Activated naive CD8-positive, alpha-beta T cell treated with anti-CD3 and anti-CD28 coated beads, Interleukin-2, amount 10 ng/mL, durations not matched to agents 7 days and 5 days (primary cell): Measurements from ENCODE around the gene METAP1D. TPM values are rescaled to one million over a fixed set of nuclear protein-coding genes. Genes with fewer than 3 reads are reported as not detected.

Experiments used
- ATAC-seq: fragments of 150-1000 bp; cut with Tn5 transposase; one replicate; pipeline ENCODE4 v1.10.0; 2021; ENCODE audit warnings: low read depth, moderate library complexity
- POLR2A ChIA-PET: fragments of 350-600 bp; sonication (Branson Sonifier 250); formaldehyde crosslinking; loops from one replicate; lab custom pipeline; 2021; ENCODE audit warnings: antibody characterized with exemption; lab: Charles Lee
- DNase-seq: peaks from one replicate; pipeline ENCODE4 v3.0.0; 2021
- H3K27ac Mint-ChIP-seq: one replicate; pipeline ENCODE4 v1.8.0; 2022; ENCODE audit warnings: mild to moderate bottlenecking, mixed read lengths
- H3K27me3 Mint-ChIP-seq: one replicate; pipeline ENCODE4 v1.8.0; 2022; ENCODE audit warnings: mild to moderate bottlenecking, moderate library complexity, mixed read lengths
- H3K36me3 Mint-ChIP-seq: one replicate; pipeline ENCODE4 v1.8.0; 2021; ENCODE audit warnings: mild to moderate bottlenecking, mixed read lengths
- H3K4me1 Mint-ChIP-seq: one replicate; pipeline ENCODE4 v1.8.0; 2021; ENCODE audit warnings: mixed read lengths
- H3K4me3 Mint-ChIP-seq: one replicate; pipeline ENCODE4 v1.8.0; 2022; ENCODE audit warnings: mild to moderate bottlenecking, moderate library complexity, mixed read lengths
- H3K9me3 Mint-ChIP-seq: one replicate; pipeline ENCODE4 v1.8.0; 2021; ENCODE audit warnings: mixed read lengths
- total RNA-seq, 2 experiments: library from RNA; stranded (reverse); gene quantifications; one replicate each; pipeline ENCODE4 v1.2.3, GENCODE V29; 2021

The METAP1D gene
- total RNA-seq, 2 experiments from 2014 or later = 4.5 to 5.6 TPM

DNA sequence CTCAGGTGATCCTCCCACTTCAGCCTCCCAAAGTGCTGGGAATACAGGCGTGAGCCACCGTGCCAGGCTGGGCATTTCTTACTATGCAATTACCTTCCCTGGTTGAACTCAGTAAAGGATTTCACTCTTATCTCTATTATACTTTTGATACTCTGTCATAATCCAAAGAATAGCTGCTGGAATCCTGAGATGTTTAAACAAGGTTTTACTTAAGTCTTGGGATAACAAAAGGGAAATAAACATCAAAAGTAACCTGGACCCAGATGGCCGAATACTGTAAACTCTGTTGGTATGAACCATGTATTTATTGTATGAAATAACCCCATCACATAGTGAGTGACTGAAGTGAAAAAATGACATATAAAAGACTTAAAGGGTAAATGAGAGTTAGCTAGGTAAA lies 114.8 kb downstream of the METAP1D start:
- no peak for ATAC-seq
- DNase-seq = no peak
- Mint-ChIP-seq H3K4me3 (no peak overlapping the region), H3K36me3 (no peaks in the 10 kb centered on the region), H3K4me1 (no peaks in the 10 kb centered on the region), H3K27ac (no peak overlapping the region), H3K9me3 (no peaks in the 10 kb centered on the region), H3K27me3 (peaks cover 28% of the 10 kb centered on the region)
- POLR2A ChIA-PET = no interaction called here

DNA sequence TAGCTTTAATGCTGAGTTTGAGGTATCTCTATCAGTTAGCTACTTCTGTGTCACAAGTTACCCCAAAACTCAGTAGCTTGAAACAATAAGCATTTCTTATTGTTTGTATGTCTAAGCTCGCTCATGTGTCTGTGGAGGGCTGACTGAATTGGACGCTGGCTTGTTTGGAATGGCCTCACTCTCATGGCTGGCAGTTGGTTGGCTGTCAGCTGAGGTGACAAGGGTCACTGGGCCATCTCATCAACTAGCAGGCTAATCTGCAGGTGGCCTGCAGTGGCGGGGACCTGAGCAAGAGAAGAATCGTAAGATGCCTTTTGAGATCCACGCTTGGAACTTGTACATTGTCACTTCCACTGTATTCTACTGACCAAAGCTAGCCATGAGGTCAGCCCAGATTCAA lies 116.4 kb downstream of the METAP1D start:
- POLR2A ChIA-PET = interaction anchor here (1.1 kb wide), 1 partner anchor 330 kb away, joined by 3 read pairs; no protein-coding TSS in a partner anchor
- H3K4me1 Mint-ChIP-seq = no peaks in the 10 kb centered on the region
- H3K36me3 Mint-ChIP-seq = no peaks in the 10 kb centered on the region
- H3K27me3 Mint-ChIP-seq = peaks cover 28% of the 10 kb centered on the region
- H3K9me3 Mint-ChIP-seq = no peaks in the 10 kb centered on the region
- no peak overlapping the region for H3K4me3 Mint-ChIP-seq
- H3K27ac Mint-ChIP-seq = no peak overlapping the region
- no peak for ATAC-seq
- no peak for DNase-seq

DNA sequence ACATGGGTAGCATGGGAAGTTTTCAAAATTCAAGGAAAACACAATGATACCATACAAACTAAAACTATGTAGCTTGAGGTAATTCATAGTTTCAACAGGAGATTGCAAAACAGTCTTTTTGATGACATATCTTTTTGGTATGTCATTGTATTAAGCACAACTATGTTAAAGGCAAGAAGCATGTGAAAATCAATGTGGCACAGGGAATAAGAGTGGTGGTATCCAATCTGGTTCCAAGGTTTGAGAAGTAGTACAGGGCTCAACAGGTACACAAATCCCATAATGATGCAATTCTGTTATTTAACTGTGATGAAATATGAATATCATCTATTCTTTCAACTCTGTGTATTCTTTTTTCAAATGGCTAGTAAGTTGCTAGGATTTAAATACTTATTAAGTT lies 119.3 kb downstream of the METAP1D start:
- DNase-seq = no peak
- no peaks in the 10 kb centered on the region for H3K9me3 Mint-ChIP-seq
- no peak for ATAC-seq
- H3K36me3 Mint-ChIP-seq = no peaks in the 10 kb centered on the region
- no peaks in the 10 kb centered on the region for H3K4me1 Mint-ChIP-seq
- no peak overlapping the region for H3K4me3 Mint-ChIP-seq
- POLR2A ChIA-PET = no interaction called here
- H3K27ac Mint-ChIP-seq = no peak overlapping the region
- H3K27me3 Mint-ChIP-seq = peaks cover 26% of the 10 kb centered on the region

DNA sequence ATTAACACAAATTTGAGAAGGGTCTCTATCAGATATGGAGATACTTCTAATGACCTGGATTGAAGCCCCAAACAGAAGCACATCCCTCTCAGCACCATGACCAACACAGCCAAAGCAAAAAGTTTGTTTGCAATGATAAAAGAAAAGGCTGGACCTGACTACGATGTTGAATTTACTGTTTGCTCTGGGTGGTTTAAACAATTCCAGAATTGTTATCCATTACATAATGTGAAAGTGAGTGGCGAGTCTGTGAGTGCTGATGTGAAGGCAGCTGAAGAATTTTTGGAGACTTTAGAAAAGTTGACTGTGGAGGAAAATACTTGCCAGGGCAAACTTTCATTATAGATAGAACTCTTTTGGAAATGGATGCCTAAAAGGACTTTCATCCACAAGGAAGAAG lies 120.4 kb downstream of the METAP1D start:
- no peak overlapping the region for H3K4me3 Mint-ChIP-seq
- H3K4me1 Mint-ChIP-seq = no peaks in the 10 kb centered on the region
- ATAC-seq (no peak), DNase-seq (no peak)
- H3K9me3 Mint-ChIP-seq = no peaks in the 10 kb centered on the region
- no peak overlapping the region for H3K27ac Mint-ChIP-seq
- peaks cover 21% of the 10 kb centered on the region for H3K27me3 Mint-ChIP-seq
- POLR2A ChIA-PET = no interaction called here
- no peaks in the 10 kb centered on the region for H3K36me3 Mint-ChIP-seq

DNA sequence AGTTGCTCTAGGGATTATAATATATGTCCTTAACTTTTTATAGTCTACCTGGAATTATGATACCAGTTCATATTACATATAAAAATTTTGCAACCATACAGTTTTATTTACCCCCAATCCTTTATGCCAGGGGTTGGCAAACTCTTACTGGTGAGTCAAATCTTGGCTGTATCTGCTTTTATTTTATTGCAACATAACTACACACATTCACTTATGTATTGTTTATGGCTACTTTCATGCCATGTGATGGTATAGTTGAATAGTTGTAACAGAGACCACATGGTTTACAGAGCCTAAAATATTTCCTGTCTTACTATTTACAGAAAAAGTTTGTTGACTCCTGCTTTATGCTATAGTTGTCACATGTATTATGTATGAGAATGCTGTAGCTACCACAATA lies 128.7 kb downstream of the METAP1D start:
- POLR2A ChIA-PET = interaction anchor here (0.6 kb wide), 1 partner anchor 16 kb away, joined by 3 read pairs; no protein-coding TSS in a partner anchor
- no peaks in the 10 kb centered on the region for H3K9me3 Mint-ChIP-seq
- H3K27ac Mint-ChIP-seq = no peak overlapping the region
- H3K4me1 Mint-ChIP-seq = no peaks in the 10 kb centered on the region
- H3K27me3 Mint-ChIP-seq = peaks cover 10% of the 10 kb centered on the region
- no peak overlapping the region for H3K4me3 Mint-ChIP-seq
- DNase-seq = no peak
- no peak for ATAC-seq
- no peaks in the 10 kb centered on the region for H3K36me3 Mint-ChIP-seq

DNA sequence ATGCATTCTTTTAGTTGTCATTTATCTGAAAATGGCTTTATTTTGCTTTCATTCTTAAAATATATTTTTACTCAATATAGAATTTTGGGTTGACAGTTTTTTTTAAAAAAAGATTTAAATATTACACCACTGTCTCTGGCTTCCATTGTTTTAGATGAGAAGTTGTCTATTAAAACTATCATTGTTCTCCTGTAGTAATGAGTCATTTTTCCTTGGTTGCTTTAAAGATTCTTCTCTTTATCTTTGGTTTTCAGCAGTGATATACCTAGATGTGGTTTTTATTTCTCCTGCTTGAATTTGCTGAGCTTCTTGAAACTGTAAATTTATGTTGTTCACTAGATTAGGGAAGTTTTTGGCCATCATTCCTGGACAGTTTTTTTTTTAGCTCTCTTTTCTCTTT lies 129.7 kb downstream of the METAP1D start:
- DNase-seq = no peak
- Mint-ChIP-seq H3K9me3 (no peaks in the 10 kb centered on the region), H3K36me3 (no peaks in the 10 kb centered on the region), H3K27ac (no peak overlapping the region), H3K4me1 (no peaks in the 10 kb centered on the region), H3K27me3 (peaks cover 18% of the 10 kb centered on the region), H3K4me3 (no peak overlapping the region)
- POLR2A ChIA-PET = interaction anchor here (0.6 kb wide), 1 partner anchor 17 kb away, joined by 3 read pairs; no protein-coding TSS in a partner anchor
- no peak for ATAC-seq

Other genes with a start within 250 kb of the METAP1D start
- gene SLC25A12, start 105.7 kb upstream of the METAP1D start, total RNA-seq = 10 to 100 TPM; 25.1 to 27.5 TPM
- gene HAT1, start 77.5 kb upstream of the METAP1D start, total RNA-seq = 10 to 100 TPM; 52.5 to 54.5 TPM
- gene DLX1, start 85.6 kb downstream of the METAP1D start, total RNA-seq = not detected
- not detected for gene DLX2, start 102.9 kb downstream of the METAP1D start, total RNA-seq